ENCODE data around the gene CWC15.

Gene CWC15

DNA sequence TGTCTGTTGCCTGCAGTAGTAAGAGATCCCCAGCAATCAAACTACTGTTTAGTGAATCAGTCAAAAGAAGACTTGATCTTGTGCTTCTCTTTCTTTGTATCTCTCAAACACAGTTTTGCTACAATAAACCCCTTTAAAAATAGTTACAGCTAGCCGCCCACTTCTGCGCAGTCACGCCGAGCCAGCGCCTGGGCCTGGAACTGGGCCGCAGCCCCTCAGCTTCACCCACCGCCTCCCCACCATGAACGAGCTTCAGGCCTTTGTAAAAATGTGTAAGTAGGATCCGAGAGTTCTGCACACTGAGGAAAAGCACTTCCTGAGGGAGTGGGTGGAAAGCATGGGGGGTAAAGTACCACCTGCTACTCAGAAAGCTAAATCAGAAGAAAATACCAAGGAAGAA is 60.5 kb downstream of the CWC15 start:
- ChIA-PET POLR2A (no interaction called here), CTCF (interaction anchor here (1.2 kb wide), 1 partner anchor 14 kb away, joined by 5 read pairs; no protein-coding TSS in a partner anchor)
- no peak for DNase-seq (ENCODE audit: extremely low spot score)
- TF ChIP-seq, protein P1, sequence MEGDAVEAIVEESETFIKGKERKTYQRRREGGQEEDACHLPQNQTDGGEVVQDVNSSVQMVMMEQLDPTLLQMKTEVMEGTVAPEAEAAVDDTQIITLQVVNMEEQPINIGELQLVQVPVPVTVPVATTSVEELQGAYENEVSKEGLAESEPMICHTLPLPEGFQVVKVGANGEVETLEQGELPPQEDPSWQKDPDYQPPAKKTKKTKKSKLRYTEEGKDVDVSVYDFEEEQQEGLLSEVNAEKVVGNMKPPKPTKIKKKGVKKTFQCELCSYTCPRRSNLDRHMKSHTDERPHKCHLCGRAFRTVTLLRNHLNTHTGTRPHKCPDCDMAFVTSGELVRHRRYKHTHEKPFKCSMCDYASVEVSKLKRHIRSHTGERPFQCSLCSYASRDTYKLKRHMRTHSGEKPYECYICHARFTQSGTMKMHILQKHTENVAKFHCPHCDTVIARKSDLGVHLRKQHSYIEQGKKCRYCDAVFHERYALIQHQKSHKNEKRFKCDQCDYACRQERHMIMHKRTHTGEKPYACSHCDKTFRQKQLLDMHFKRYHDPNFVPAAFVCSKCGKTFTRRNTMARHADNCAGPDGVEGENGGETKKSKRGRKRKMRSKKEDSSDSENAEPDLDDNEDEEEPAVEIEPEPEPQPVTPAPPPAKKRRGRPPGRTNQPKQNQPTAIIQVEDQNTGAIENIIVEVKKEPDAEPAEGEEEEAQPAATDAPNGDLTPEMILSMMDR (IDR thresholded peaks at IDR 0.05; ENCODE audit: control extremely low read depth, extremely low read depth, low read depth, missing control alignments), result no peak
